HG03432 (cell line): ENCODE measurements around the gene CEACAM1.
"Not testable (repeated sequence)": the region's sequence is repeated elsewhere in the genome, so short reads cannot be mapped to it uniquely, and the experiment has no call there.

ENCODE experiments used
- ATAC-seq: cut with Tn5 transposase; IDR thresholded peaks from one replicate; pipeline ENCODE4 v1.9.1; 2021; ENCODE audit warnings: mild to moderate bottlenecking, moderate library complexity; ENCODE audit not compliant: unreplicated experiment

The CEACAM1 gene

DNA sequence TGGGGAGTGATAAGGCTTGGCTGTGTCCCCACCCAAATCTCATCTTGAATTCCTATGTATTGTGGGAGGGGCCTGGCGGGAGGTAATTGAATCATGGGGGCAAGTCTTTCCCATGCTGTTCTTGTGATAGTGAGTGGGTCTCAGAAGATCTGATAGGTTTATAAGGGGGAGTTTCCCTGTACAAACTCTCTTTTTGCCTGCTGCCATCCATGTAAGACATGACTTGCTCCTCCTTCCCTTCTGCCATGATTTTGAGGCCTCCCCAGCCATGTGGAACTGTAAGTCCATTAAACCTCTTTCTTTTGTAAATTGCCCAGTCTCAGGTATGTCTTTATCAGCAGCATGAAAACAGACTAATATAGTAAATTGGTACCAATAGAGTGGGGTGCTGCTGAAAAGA lies 20.8 kb upstream of the CEACAM1 start:
- ATAC-seq = not testable (repeated sequence)

GRCh38 chr19:42548552-42548951 lies 20.3 kb upstream of the CEACAM1 start:
- no peak for ATAC-seq

DNA sequence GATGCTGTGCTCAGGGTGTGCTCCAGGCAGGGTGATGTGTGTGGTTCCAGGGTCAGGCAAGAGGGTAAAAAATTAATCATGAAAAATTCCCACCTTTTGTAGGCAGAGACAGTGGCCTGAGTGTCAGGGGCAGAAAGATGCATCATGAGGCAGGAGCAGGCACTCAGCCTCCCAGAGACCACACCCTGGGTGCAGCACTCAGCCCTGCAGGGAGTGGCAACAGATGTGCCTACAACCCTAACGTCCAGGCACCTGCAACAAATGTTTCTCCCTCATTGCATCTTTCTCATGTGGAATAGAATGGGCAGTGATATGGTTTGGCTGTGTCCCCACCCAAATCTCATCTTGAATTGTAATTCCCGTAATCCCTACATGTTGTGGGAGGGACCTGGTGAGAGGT lies 19.6 kb upstream of the CEACAM1 start:
- no peak for ATAC-seq

GRCh38 chr19:42546831-42547500 lies 18.7 kb upstream of the CEACAM1 start:
- no peak for ATAC-seq

- no peak for ATAC-seq
Observed at GRCh38 chr19:42544146-42544545, 15.9 kb upstream of the CEACAM1 start.

GRCh38 chr19:42542791-42543190 lies 14.5 kb upstream of the CEACAM1 start:
- ATAC-seq = no peak

- no peak for ATAC-seq
Observed at GRCh38 chr19:42540071-42540553, 11.8 kb upstream of the CEACAM1 start.

GRCh38 chr19:42538841-42539709 lies 10.8 kb upstream of the CEACAM1 start:
- no peak for ATAC-seq

DNA sequence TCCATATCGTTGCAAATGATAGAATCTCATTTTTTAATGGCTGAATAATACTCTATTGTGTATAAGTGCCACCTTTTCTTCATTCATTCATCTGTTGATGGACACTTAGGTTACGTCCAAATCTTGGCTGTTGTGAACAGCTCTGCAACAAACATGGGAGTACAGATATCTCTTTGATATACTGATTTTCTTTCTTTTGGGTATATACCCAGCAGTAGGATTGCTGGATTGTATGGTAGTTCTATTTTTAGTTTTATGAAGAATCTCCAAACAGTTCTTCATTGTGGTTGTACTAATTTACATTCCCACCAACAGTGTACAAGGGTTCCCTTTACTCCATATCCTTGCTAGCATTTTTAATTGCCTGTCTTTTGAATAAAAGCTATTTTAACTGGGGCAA lies 7.0 kb upstream of the CEACAM1 start:
- not testable (repeated sequence) for ATAC-seq

DNA sequence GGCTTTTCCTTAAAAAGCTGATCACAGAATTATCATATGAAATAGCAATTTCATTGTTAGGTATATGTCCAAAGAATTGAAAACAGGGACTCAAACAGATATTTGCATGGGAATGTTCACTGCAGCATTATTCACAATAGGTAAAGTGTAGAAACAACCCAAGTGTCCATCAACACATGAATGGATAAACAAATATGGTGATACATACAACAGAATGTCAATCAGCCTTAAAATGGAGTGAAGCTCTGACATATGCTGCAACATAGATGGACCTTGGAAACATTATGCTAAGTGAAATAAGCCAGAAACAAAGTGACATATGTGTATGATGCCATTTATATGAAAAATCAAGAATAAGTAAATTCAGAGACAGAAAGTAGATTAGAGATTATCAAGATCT lies 6.1 kb upstream of the CEACAM1 start:
- ATAC-seq = no peak

DNA sequence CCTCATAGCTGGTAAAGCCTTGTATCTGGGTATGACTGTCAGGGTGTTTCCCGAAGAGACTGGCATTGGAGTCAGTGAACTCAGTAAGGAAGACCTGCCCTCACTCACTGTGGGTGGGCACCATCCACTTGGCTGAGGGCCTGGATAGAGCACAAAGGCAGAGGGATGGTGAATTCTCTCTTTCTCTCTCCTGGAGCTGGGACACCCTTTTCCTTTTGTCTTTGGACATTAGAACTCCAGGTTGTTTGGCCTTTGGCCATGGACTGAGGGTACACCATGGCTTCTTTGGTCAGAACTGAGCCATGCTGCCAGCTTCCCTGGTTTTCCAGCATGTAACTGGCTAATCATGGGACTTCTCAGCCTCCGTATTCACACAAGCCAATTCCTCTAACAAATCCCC lies 4.6 kb upstream of the CEACAM1 start:
- ATAC-seq = no peak

GRCh38 chr19:42531313-42531712 lies 3.0 kb upstream of the CEACAM1 start:
- no peak for ATAC-seq

GRCh38 chr19:42529248-42529764 lies 1.0 kb upstream of the CEACAM1 start:
- ATAC-seq = peak; percentile 64

- no peak for ATAC-seq
Observed at GRCh38 chr19:42524943-42525342, 3.3 kb downstream of the CEACAM1 start.

DNA sequence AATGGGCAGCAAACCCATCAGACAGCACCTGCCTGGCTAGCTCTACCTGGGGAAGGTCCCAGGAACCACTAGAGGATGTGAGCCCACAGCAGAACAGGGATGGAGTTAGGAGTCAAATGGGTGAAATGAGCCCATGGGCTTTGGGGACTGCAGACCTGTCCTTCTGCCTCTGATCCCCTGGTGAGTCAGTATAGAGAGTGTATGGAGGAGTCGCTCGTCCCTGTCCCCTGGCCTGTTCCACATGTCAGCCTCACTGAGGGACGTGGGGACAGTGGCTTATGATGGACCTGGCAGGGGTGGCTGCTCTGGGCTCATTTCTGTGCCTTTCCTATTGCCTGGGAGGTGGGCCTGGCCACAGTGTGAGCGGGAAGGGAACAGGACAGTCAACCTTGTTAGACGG lies 4.0 kb downstream of the CEACAM1 start:
- no peak for ATAC-seq

DNA sequence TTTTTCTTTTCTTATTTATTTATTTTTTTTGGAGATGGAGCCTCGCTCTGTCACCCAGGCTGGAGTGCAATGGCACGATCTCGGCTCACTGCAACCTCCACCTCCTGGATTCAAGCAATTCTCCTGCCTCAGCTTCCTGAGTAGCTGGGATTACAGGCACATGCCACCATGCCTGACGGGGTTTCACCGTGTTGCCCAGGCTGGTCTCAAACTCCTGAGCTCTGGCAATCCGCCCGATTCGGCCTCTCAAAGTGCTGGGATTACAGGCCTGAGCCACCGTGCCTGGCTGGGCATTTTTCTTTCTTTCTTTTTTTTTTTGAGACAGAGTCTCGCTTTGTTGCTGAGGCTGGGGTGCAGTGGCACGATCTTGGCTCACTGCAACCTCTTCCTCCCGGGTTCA lies 6.0 kb downstream of the CEACAM1 start:
- not testable (repeated sequence) for ATAC-seq

DNA sequence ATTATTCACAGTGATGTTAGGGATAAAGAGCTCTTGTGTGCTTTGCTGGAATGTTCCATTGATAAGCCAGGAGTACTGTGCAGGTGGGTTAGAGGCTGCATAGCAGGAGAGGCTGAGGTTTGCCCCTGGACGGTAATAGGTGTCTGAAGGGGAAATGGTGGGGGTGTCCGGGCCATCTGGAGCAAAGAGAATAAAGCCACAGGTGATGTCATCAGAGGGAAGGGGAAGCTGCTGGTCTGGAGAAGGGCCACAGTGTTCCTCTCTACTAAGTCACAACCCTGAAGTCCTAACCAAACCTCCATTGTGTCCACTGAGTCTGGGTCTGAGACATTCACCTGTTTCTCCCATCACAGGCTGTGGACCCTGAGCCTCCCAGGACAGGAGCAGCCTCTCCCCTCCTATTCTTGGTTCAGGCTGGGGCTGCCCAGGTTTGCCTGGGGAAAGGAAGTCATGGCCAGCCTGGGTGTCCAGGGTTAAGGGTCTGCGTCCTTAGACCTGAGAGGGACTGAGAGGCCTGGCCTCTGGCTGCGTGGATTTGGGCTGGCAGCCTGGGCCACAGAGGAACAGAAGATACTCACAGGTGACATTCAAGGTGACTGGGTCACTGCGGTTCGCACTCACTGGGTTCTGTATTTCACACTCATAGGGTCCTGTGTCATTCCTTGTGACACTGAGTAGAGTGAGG lies 6.8 kb downstream of the CEACAM1 start:
- ATAC-seq = no peak

- ATAC-seq = no peak
Observed at GRCh38 chr19:42519108-42519507, 9.2 kb downstream of the CEACAM1 start.

DNA sequence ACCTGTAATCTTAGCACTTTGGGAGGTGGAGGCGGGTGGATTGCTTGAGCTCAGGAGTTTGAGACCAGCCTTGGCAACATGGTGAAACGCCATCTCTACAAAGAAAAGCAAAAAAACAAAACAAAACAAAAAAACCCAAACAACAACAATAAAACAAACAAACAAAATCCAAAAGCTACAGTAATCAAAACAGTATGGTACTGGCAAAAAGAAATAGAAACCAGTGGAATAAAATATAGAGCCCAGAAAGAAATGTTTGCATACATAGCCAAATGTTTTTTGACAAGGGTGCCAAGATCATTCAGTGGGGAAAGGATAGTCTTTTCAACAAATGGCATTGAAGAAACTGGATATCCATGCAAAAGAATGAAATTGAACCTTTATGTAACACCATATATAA lies 11.5 kb downstream of the CEACAM1 start:
- ATAC-seq = no peak

GRCh38 chr19:42515241-42515832 lies 12.9 kb downstream of the CEACAM1 start:
- ATAC-seq = no peak

GRCh38 chr19:42514449-42514848 lies 13.8 kb downstream of the CEACAM1 start:
- ATAC-seq = no peak
